ENCODE results near the gene SBNO2.
A peak's percentile ranks its signal among the peaks of the same experiment; 100 is the strongest.

The SBNO2 gene

GRCh38 chr19:1103708-1104310, 70.3 kb downstream of the SBNO2 start, which contains the start of gene GPX4:
GPX4 (plus strand) TSS chr19:1103994; CDS start chr19:1104044, 50 bp downstream.
- DNase-seq = peak; percentile 95

- DNase-seq = no peak
Observed at GRCh38 chr19:1103132-1103707, 70.8 kb downstream of the SBNO2 start.

- DNase-seq = no peak
Observed at GRCh38 chr19:1102407-1103131, 71.5 kb downstream of the SBNO2 start.

GRCh38 chr19:1101337-1101698, 72.8 kb downstream of the SBNO2 start:
- no peak for DNase-seq

- DNase-seq = no peak
Observed at GRCh38 chr19:1098177-1099051, 75.7 kb downstream of the SBNO2 start.

GRCh38 chr19:1097810-1098176, 76.3 kb downstream of the SBNO2 start:
- no peak for DNase-seq

- DNase-seq = peak; percentile 87
Observed at GRCh38 chr19:1094978-1095701, 78.9 kb downstream of the SBNO2 start, which contains the start of gene POLR2E. POLR2E (minus strand) TSS chr19:1095375; CDS start chr19:1095315, 60 bp downstream.

- no peak for DNase-seq
Observed at GRCh38 chr19:1094655-1094977, 79.5 kb downstream of the SBNO2 start.

GRCh38 chr19:1093811-1094553, 80.1 kb downstream of the SBNO2 start:
- DNase-seq = no peak

GRCh38 chr19:1093330-1093729, 80.7 kb downstream of the SBNO2 start:
- DNase-seq = no peak

- no peak for DNase-seq
Observed at GRCh38 chr19:1091544-1092175, 82.4 kb downstream of the SBNO2 start.

GRCh38 chr19:1090731-1091543, 83.1 kb downstream of the SBNO2 start:
- DNase-seq = no peak

- no peak for DNase-seq
Observed at GRCh38 chr19:1089891-1090290, 84.2 kb downstream of the SBNO2 start.

- DNase-seq = no peak
Observed at GRCh38 chr19:1089126-1089771, 84.8 kb downstream of the SBNO2 start.

GRCh38 chr19:1088416-1089010, 85.6 kb downstream of the SBNO2 start:
- no peak for DNase-seq

- no peak for DNase-seq
Observed at GRCh38 chr19:1087813-1088415, 86.2 kb downstream of the SBNO2 start.

GRCh38 chr19:1086613-1087012, 87.5 kb downstream of the SBNO2 start:
- DNase-seq = no peak

GRCh38 chr19:1085676-1086442, 88.2 kb downstream of the SBNO2 start:
- no peak for DNase-seq
